ENCODE results near the gene LSM5.
A peak's percentile ranks its signal among the peaks of the same experiment; 100 is the strongest.

LSM5 gene

DNA sequence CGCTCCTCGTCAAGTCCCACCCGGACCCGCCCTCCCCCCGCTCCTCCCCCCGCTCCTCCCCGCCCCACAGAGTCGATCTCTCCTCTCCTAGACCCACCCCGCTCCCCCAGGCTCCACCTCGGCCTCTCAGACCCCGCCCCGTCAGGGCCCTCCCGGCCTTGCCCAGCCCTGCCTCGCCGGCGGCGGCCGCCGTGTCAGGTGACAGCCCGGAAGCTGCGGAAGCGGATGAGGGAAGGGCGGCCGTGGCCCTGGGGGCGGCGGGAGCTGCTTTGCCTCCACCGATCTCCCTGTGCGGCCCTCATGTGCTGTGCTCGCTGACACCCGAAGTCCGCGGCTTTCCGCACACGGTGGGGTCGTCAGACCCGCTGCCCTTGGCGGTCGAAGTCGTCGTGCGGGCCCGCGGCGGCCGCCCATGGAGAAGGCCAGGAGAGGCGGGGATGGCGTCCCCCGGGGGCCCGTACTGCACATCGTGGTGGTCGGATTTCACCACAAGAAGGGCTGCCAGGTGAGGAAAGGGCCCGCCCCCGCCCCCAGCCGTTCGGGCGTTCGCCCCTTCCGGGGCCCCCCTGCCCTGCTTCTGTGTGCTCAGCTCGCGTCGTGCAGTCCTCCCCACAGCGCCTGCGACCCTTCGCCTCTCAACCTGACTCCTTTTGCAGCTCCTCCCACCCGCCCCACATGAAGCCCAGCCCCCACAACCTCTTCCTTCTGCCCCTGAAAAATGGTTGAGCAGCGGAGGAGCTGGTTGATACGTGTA, 5.3 kb upstream of the LSM5 start, which contains the start of gene AVL9 (continued):
- TF ChIP-seq, protein P1, sequence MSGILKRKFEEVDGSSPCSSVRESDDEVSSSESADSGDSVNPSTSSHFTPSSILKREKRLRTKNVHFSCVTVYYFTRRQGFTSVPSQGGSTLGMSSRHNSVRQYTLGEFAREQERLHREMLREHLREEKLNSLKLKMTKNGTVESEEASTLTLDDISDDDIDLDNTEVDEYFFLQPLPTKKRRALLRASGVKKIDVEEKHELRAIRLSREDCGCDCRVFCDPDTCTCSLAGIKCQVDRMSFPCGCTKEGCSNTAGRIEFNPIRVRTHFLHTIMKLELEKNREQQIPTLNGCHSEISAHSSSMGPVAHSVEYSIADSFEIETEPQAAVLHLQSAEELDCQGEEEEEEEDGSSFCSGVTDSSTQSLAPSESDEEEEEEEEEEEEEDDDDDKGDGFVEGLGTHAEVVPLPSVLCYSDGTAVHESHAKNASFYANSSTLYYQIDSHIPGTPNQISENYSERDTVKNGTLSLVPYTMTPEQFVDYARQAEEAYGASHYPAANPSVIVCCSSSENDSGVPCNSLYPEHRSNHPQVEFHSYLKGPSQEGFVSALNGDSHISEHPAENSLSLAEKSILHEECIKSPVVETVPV (CRISPR knock-in tag; IDR thresholded peaks at IDR 0.05): no peak
- TF ChIP-seq ZNF8 (CRISPR knock-in tag; IDR thresholded peaks at IDR 0.05) (no peak), OSR1 (CRISPR knock-in tag; IDR thresholded peaks at IDR 0.05) (no peak)

DNA sequence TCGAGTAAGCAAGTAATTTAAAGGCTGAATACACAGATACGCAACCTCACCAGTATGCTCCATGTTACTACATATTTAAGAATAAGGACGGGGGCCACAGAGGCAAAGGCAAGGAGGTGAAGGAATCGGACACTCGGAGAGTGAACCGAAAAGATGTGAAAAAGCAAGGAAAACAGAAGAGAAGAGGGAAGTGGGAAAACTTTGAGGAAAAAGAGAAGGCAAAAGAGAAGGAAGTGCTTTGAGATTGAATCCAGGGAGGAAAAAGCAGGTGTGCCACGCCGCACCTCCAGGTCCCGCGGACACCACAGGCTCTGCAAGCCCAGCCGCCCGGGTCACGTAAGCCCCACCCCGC, 4.7 kb upstream of the LSM5 start:
- TF ChIP-seq ZNF70 (CRISPR knock-in tag; IDR thresholded peaks at IDR 0.05) (peak; percentile 84), ZNF565 (CRISPR knock-in tag; conservative IDR thresholded peaks at IDR 0.05; ENCODE audit: low read depth) (no peak)
- peak; percentile 7 for ATAC-seq

DNA sequence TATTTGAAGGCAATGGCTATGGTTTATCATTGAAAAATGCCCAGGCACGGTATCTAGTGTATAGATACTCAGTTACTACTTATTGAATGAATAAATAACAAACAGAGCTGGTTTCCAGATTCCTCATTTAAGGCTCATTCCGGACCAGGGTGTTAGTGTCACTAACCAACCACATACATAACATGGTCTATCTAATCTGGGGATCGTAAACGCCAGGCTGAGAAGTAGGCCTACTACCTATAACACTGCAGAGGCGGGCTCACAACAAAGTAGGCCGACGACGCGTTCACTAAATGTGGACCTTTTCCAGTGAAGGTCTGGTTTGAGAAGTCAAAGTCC, 423 bp downstream of the LSM5 start:
- no peak for TF ChIP-seq ZFP30 (CRISPR knock-in tag; IDR thresholded peaks at IDR 0.05)
- no peak for TF ChIP-seq BACH2 (CRISPR knock-in tag; IDR thresholded peaks at IDR 0.05; ENCODE audit: borderline replicate concordance)
- TF ChIP-seq ZFP3 (CRISPR knock-in tag; IDR thresholded peaks at IDR 0.05): no peak
- TF ChIP-seq ZC3H10 (CRISPR knock-in tag; IDR thresholded peaks at IDR 0.05): no peak
- no peak for TF ChIP-seq ARNTL (CRISPR knock-in tag; IDR thresholded peaks at IDR 0.05; ENCODE audit: borderline replicate concordance, low read depth)
- no peak for TF ChIP-seq OSR1 (CRISPR knock-in tag; IDR thresholded peaks at IDR 0.05)
- TF ChIP-seq TCF4 (CRISPR knock-in tag; IDR thresholded peaks at IDR 0.05; ENCODE audit: borderline replicate concordance): no peak
- TF ChIP-seq, protein P1 (CRISPR knock-in tag; IDR thresholded peaks at IDR 0.05): no peak
- TF ChIP-seq TOX (CRISPR knock-in tag; IDR thresholded peaks at IDR 0.05; ENCODE audit: borderline replicate concordance): no peak
- TF ChIP-seq, protein P2, sequence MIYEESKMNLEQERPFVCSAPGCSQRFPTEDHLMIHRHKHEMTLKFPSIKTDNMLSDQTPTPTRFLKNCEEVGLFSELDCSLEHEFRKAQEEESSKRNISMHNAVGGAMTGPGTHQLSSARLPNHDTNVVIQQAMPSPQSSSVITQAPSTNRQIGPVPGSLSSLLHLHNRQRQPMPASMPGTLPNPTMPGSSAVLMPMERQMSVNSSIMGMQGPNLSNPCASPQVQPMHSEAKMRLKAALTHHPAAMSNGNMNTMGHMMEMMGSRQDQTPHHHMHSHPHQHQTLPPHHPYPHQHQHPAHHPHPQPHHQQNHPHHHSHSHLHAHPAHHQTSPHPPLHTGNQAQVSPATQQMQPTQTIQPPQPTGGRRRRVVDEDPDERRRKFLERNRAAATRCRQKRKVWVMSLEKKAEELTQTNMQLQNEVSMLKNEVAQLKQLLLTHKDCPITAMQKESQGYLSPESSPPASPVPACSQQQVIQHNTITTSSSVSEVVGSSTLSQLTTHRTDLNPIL (CRISPR knock-in tag; IDR thresholded peaks at IDR 0.05; ENCODE audit: low read depth): no peak
- TF ChIP-seq ZNF8 (CRISPR knock-in tag; IDR thresholded peaks at IDR 0.05): no peak
- TF ChIP-seq GLIS3 (CRISPR knock-in tag; IDR thresholded peaks at IDR 0.05): no peak
- TF ChIP-seq CSDC2 (CRISPR knock-in tag; IDR thresholded peaks at IDR 0.05): no peak
- no peak for TF ChIP-seq RARB (CRISPR knock-in tag; IDR thresholded peaks at IDR 0.05)
- TF ChIP-seq ZNF70 (CRISPR knock-in tag; IDR thresholded peaks at IDR 0.05): no peak
- TF ChIP-seq, protein P3, sequence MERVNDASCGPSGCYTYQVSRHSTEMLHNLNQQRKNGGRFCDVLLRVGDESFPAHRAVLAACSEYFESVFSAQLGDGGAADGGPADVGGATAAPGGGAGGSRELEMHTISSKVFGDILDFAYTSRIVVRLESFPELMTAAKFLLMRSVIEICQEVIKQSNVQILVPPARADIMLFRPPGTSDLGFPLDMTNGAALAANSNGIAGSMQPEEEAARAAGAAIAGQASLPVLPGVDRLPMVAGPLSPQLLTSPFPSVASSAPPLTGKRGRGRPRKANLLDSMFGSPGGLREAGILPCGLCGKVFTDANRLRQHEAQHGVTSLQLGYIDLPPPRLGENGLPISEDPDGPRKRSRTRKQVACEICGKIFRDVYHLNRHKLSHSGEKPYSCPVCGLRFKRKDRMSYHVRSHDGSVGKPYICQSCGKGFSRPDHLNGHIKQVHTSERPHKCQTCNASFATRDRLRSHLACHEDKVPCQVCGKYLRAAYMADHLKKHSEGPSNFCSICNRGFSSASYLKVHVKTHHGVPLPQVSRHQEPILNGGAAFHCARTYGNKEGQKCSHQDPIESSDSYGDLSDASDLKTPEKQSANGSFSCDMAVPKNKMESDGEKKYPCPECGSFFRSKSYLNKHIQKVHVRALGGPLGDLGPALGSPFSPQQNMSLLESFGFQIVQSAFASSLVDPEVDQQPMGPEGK (CRISPR knock-in tag; IDR thresholded peaks at IDR 0.05; ENCODE audit: borderline replicate concordance): no peak
- no peak for TF ChIP-seq ESRRG (CRISPR knock-in tag; IDR thresholded peaks at IDR 0.05)
- TF ChIP-seq ZNF565 (CRISPR knock-in tag; conservative IDR thresholded peaks at IDR 0.05; ENCODE audit: low read depth): no peak
- TF ChIP-seq, protein P4, sequence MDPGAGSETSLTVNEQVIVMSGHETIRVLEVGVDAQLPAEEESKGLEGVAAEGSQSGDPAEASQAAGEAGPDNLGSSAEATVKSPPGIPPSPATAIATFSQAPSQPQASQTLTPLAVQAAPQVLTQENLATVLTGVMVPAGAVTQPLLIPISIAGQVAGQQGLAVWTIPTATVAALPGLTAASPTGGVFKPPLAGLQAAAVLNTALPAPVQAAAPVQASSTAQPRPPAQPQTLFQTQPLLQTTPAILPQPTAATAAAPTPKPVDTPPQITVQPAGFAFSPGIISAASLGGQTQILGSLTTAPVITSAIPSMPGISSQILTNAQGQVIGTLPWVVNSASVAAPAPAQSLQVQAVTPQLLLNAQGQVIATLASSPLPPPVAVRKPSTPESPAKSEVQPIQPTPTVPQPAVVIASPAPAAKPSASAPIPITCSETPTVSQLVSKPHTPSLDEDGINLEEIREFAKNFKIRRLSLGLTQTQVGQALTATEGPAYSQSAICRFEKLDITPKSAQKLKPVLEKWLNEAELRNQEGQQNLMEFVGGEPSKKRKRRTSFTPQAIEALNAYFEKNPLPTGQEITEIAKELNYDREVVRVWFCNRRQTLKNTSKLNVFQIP (CRISPR knock-in tag; IDR thresholded peaks at IDR 0.05; ENCODE audit: borderline replicate concordance, low read depth): no peak
- no peak for ATAC-seq

DNA sequence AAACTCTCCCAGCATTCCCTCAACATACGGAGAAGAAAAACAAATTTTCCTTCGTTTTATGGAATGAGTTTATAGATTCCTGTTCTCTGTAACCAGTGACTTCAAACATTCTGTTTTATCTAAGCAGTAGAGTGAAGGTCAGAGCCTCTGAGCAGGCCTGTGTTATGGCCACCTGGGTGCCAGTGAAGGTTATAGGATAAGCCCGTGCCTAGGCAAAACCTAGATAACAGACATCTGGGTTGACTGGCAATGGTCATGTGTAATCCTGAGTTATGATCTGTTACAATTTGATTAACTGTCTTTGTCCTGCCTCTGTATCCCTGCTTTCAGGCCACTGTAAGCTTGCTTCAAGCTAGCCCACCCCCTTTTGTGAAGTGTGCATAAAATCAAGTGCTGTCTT, 8.3 kb downstream of the LSM5 start:
- ATAC-seq: no peak; the same call in 2 of the 3 replicates
- TF ChIP-seq, protein P5, sequence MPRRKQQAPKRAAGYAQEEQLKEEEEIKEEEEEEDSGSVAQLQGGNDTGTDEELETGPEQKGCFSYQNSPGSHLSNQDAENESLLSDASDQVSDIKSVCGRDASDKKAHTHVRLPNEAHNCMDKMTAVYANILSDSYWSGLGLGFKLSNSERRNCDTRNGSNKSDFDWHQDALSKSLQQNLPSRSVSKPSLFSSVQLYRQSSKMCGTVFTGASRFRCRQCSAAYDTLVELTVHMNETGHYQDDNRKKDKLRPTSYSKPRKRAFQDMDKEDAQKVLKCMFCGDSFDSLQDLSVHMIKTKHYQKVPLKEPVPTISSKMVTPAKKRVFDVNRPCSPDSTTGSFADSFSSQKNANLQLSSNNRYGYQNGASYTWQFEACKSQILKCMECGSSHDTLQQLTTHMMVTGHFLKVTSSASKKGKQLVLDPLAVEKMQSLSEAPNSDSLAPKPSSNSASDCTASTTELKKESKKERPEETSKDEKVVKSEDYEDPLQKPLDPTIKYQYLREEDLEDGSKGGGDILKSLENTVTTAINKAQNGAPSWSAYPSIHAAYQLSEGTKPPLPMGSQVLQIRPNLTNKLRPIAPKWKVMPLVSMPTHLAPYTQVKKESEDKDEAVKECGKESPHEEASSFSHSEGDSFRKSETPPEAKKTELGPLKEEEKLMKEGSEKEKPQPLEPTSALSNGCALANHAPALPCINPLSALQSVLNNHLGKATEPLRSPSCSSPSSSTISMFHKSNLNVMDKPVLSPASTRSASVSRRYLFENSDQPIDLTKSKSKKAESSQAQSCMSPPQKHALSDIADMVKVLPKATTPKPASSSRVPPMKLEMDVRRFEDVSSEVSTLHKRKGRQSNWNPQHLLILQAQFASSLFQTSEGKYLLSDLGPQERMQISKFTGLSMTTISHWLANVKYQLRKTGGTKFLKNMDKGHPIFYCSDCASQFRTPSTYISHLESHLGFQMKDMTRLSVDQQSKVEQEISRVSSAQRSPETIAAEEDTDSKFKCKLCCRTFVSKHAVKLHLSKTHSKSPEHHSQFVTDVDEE (CRISPR knock-in tag; IDR thresholded peaks at IDR 0.05): no peak
- TF ChIP-seq BACH2 (CRISPR knock-in tag; IDR thresholded peaks at IDR 0.05; ENCODE audit: borderline replicate concordance) (no peak), ZNF8 (CRISPR knock-in tag; IDR thresholded peaks at IDR 0.05) (no peak), ESRRG (CRISPR knock-in tag; IDR thresholded peaks at IDR 0.05) (no peak), ZFP30 (CRISPR knock-in tag; IDR thresholded peaks at IDR 0.05) (no peak), SNAI2 (CRISPR knock-in tag; IDR thresholded peaks at IDR 0.05) (no peak), ISL1 (CRISPR knock-in tag; IDR thresholded peaks at IDR 0.05) (no peak)
- TF ChIP-seq, protein P1 (CRISPR knock-in tag; IDR thresholded peaks at IDR 0.05): no peak
- TF ChIP-seq, protein P4 (CRISPR knock-in tag; IDR thresholded peaks at IDR 0.05; ENCODE audit: borderline replicate concordance, low read depth): no peak
